Renal cortical epithelial cell (primary cell): ENCODE data around the gene KHSRP. TPM values are rescaled to one million over a fixed set of nuclear protein-coding genes. Genes with fewer than 3 reads are reported as not detected.
"Not testable (repeated sequence)": the region's sequence is repeated elsewhere in the genome, so short reads cannot be mapped to it uniquely, and the experiment has no call there.

Source experiments
- DNase-seq: peaks from one replicate; pipeline ENCODE4 v3.0.0-alpha.2; 2011; ENCODE audit warnings: low read depth
- total RNA-seq: library from RNA; depleted of rRNA; stranded (reverse); fragments of >200 nt; gene quantifications from 2 replicates; pipeline ENCODE4 v1.2.3, GENCODE V29; 2014

Gene KHSRP
- total RNA-seq, 1 donor from 2014 or later = 175 TPM

DNA sequence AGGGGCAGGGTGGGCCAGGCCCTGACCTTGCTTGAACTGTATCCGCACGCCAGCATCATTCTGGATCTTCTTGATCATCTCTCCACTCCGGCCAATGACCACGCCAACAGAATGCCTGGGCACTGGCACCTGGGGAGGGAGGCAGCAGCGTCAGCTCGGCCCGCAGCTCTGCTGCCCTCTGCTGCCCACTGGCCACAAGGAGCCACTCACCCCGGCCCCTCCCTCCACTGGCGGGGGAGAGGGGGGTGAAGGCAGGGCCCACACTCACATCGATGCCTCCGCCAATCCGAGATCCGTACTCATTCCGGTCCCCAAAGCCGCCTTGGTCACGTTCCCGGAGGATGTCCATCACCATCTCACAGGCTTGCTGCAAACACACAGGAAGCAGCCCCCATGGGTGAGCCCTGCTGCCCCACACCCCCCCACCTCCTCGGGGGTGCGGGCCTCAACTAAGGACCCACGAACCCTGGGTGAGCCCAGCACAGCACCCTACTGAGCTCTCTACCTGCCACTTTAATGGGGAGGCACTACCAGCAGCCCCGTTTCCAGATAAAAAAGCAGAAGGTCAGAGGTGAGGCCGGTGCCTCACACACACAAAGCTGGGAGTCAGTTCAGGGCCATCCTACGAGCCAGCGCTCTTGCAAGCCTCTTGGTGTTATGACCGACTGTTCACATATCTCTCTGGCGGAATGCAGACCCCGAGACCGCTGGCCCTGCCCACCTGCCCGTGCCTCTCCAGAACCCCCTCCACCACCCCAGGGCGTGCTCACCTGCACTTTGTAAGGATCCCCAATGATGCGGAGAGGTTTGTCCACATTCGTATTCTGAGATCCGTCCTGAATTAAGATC is 6.7 kb downstream of the KHSRP start:
- no peak for DNase-seq

- no peak for DNase-seq
Measured at GRCh38 chr19:6416658-6417405, 7.8 kb downstream of the KHSRP start.

GRCh38 chr19:6415591-6416190 is 8.9 kb downstream of the KHSRP start:
- DNase-seq = no peak

DNA sequence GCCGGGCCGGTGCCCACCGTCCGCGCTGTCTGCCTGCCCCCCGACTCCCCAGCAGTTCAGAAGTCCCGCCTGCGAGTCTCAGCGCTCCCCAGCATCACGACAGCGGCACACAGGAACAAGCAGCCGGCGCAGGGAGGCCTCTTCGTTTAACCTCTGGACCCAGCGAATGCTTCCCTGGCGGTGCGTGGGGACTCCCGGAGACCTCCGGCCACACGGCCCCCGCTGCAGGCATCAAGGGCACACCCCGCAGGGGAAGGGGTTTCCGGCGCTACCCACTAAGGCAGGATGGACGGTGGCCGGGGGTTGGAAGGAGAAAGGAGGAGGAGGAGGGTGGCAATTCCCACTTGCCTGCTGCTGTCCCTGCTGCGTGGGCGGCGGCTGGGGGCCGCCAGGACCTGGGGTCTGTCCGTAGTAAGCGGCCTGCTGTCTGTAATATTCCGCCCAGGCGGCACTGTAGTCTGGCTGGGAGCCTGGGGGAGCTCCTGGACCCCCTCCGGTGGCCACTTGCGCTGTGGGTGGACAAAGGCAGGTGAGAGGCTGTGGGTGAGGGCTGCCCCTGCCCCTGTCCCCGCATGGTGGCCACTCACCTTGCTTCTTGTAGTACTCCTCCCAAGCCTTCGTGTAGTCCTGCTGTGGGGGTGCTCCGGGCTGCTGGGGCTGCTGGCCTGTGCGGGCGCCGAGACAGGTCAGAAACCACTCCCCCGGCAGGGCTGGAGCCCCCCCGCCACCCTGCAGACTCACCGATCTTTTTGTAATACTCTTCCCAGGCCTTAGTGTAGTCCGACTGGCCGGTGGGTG is 9.6 kb downstream of the KHSRP start:
- no peak for DNase-seq

GRCh38 chr19:6413721-6414643 is 10.6 kb downstream of the KHSRP start:
- no peak for DNase-seq

GRCh38 chr19:6413291-6413690 is 11.3 kb downstream of the KHSRP start:
- no peak for DNase-seq

DNA sequence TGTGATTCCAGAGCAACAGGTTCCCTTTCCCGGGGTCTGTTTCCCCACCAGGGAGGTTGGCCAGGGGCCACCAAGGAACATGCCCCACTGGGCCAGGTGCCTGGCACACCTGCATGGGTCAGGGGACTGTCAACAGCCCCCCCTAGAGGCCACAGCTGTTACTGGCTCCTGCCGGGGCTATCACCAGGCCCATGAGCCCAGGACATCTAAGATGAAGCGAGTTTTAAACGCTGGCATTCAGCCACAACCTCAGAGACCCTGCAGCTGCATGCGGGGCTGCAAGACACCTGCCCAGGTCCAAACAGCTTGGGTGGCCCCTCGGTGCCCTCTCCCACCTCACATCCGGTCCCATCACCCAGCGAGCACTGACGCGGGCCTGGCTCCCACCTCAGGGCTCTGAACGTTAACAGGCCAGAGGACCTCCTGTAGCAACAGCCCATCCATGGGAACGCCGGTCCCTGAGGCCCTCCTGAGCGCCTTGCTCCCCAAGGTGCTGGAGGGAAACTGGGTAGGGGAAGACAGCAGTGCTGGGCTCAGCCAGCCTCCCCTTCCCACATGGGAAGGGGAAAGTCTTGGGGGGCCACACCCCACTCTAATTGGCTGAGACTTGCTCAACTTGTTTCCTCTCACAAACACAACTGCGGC is 12.0 kb downstream of the KHSRP start:
- no peak for DNase-seq

GRCh38 chr19:6412061-6412446 is 12.6 kb downstream of the KHSRP start:
- DNase-seq = no peak

GRCh38 chr19:6409346-6409745 is 15.3 kb downstream of the KHSRP start:
- DNase-seq = no peak

GRCh38 chr19:6406401-6406800 is 18.2 kb downstream of the KHSRP start:
- DNase-seq = no peak

GRCh38 chr19:6402837-6403608 is 21.6 kb downstream of the KHSRP start:
- peak; percentile 47 for DNase-seq

DNA sequence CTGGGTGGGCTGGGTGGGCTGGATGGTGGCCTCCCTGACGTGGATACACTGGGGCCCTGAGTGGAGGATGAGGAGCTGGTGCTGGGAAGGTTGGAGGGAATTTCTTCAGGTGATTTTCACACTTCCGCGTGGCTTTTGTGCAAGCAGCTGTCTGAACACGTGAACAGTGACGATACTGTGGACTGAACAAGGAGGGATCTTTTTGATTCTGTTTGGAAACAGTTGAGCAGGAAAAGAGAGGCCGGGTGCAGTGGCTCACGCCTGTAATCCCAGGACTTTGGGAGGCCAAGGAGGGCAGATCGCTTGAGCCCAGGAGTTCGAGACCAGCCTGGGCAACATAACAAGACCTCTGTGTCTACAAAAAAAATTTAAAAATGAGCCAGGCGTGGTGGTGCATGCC is 22.6 kb downstream of the KHSRP start:
- DNase-seq = no peak

DNA sequence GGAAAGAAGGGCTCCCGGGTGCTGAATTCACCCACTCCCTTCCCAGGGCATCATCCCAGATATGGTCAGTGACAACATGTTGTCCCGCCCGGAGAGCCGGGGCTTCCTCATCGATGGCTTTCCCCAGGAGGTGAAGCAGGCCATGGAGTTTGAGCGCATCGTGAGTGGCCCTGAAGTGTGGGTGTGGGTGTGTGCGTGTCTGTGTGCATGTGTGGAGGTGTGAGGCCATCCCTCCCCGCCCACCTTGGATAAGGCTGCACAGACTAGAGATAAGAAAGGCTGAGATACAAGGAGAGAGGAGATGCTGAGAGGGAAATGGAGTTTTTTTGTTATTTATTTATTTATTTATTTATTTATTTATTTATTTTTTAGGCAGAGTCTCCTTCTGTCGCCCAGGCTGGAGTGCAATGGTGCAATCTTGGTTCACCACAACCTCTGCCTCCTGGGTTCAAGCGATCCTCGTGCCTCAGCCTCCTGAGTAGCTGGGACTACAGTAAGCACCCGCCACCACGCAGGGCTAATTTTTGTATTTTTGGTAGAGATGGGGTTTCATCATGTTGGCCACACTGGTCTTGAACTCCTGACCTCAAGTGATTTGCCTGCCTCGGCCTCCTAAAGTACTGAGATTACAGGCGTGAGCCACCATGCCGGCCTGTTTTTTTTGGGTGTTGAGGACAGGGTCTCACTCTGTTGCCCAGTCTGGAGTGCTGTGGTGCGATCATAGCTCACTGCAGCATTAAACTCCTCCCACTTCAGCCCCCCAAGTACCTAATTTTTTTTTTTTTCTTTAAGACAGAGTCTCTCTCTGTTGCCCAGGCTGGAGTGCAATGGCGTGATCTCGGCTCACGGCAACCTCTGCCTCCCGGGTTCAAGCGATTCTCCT is 24.3 kb downstream of the KHSRP start:
- DNase-seq = not testable (repeated sequence)

DNA sequence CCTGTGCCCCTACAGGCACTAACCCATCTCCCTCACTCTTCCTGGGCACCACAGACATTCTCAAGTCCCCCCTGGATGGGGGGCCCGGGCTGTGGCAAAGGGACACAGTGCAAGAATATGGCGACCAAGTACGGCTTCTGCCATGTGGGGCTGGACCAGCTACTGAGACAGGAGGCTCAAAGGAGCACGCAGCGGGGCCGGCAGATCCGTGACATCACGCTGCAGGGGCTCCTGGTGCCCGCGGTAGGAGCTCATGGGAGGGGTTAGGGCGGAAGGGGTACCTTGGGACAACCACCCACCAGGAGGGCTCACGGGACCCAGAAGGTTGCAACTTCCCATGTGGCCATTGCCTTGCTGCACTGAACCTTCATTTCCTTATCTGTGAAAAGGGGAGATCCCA is 28.3 kb downstream of the KHSRP start:
- no peak for DNase-seq

- DNase-seq = no peak
Measured at GRCh38 chr19:6394831-6395230, 29.8 kb downstream of the KHSRP start.

- no peak for DNase-seq
Measured at GRCh38 chr19:6393983-6394412, 30.6 kb downstream of the KHSRP start.

GRCh38 chr19:6393074-6393982 is 31.3 kb downstream of the KHSRP start, which contains the start of gene GTF2F1:
GTF2F1 (minus strand) TSS chr19:6393164; CDS start chr19:6392995, 169 bp downstream.
- DNase-seq = peak; percentile 85
